Activated CD8-positive, alpha-beta T cell treated with anti-CD3 and anti-CD28 coated beads for 36 hours (primary cell): ENCODE measurements around the gene IRF2BP2. TPM values are rescaled to one million over a fixed set of nuclear protein-coding genes. Genes with fewer than 3 reads are reported as not detected.

Source experiments
- ATAC-seq: fragments of 200-7000 bp; cut with Tn5 transposase; one replicate; pipeline ENCODE4 v1.10.0; 2021; ENCODE audit warnings: mild to moderate bottlenecking, moderate library complexity
- CTCF ChIA-PET: fragments of 350-600 bp; sonication (Branson Sonifier 250); formaldehyde crosslinking; loops from one replicate; lab custom pipeline; 2021; ENCODE audit warnings: antibody characterized with exemption; lab: Charles Lee
- POLR2A ChIA-PET: fragments of 350-600 bp; sonication (Branson Sonifier 250); formaldehyde crosslinking; loops from one replicate; lab custom pipeline; 2021; ENCODE audit warnings: antibody characterized with exemption; lab: Charles Lee
- DNase-seq: peaks from one replicate; pipeline ENCODE4 v3.0.0-alpha.2; 2020
- H3K27ac Mint-ChIP-seq: one replicate; pipeline ENCODE4 v1.8.0; 2021; ENCODE audit warnings: mild to moderate bottlenecking, mixed read lengths
- H3K27me3 Mint-ChIP-seq: one replicate; pipeline ENCODE4 v1.8.0; 2021; ENCODE audit warnings: mixed read lengths
- H3K36me3 Mint-ChIP-seq: one replicate; pipeline ENCODE4 v1.8.0; 2021; ENCODE audit warnings: low read depth, mixed read lengths
- H3K4me1 Mint-ChIP-seq: one replicate; pipeline ENCODE4 v1.8.0; 2021; ENCODE audit warnings: low read depth, mixed read lengths
- H3K4me3 Mint-ChIP-seq: one replicate; pipeline ENCODE4 v1.8.0; 2021; ENCODE audit warnings: mild to moderate bottlenecking, moderate library complexity, mixed read lengths
- H3K9me3 Mint-ChIP-seq: one replicate; pipeline ENCODE4 v1.8.0; 2021; ENCODE audit warnings: mixed read lengths
- CTCF ChIP-seq: fragments of 200-600 bp; IDR thresholded peaks from one replicate; pipeline ENCODE4 v1.8.0; 2022; ENCODE audit warnings: antibody characterized with exemption, mild to moderate bottlenecking
- intact Hi-C: fragments of 100-400 bp; cut with micrococcal nuclease; formaldehyde crosslinking; loops from one replicate; pipeline ENCODE4 v1.10.0; 2022
- total RNA-seq, 2 experiments: library from RNA; stranded (reverse); gene quantifications; one replicate each; pipeline ENCODE4 v1.2.3, GENCODE V29; 2021

Gene IRF2BP2
- total RNA-seq, 2 experiments from 2014 or later, result 148 to 155 TPM

- Mint-ChIP-seq H3K27ac (no peak overlapping the region), H3K4me3 (no peak overlapping the region), H3K4me1 (peaks cover 2% of the 10 kb centered on the region), H3K36me3 (no peaks in the 10 kb centered on the region), H3K9me3 (no peaks in the 10 kb centered on the region), H3K27me3 (no peaks in the 10 kb centered on the region)
- ChIA-PET CTCF (no interaction called here), POLR2A (no interaction called here)
- TF ChIP-seq CTCF, result peak; percentile 42
- intact Hi-C loops, result no loop called here
- ATAC-seq (peak; percentile 72), DNase-seq (no peak)
Observed at GRCh38 chr1:234579967-234580366, 30.0 kb downstream of the IRF2BP2 start.

GRCh38 chr1:234578735-234579134 is 31.2 kb downstream of the IRF2BP2 start:
- no peak for DNase-seq
- ChIA-PET CTCF (interaction anchor here (1.4 kb wide), 1 partner anchor 37 kb away, joined by 3 read pairs; no protein-coding TSS in a partner anchor), POLR2A (no interaction called here)
- Mint-ChIP-seq H3K27me3 (no peaks in the 10 kb centered on the region), H3K4me3 (no peak overlapping the region), H3K27ac (no peak overlapping the region), H3K36me3 (no peaks in the 10 kb centered on the region), H3K4me1 (peaks cover 2% of the 10 kb centered on the region), H3K9me3 (no peaks in the 10 kb centered on the region)
- ATAC-seq, result no peak
- intact Hi-C loops, result no loop called here
- TF ChIP-seq CTCF, result no peak

GRCh38 chr1:234578087-234578486 is 31.9 kb downstream of the IRF2BP2 start:
- DNase-seq (no peak), ATAC-seq (no peak)
- POLR2A ChIA-PET, result no interaction called here
- Mint-ChIP-seq H3K4me1 (peaks cover 2% of the 10 kb centered on the region), H3K9me3 (no peaks in the 10 kb centered on the region), H3K27me3 (no peaks in the 10 kb centered on the region), H3K27ac (no peak overlapping the region), H3K4me3 (no peak overlapping the region), H3K36me3 (no peaks in the 10 kb centered on the region)
- intact Hi-C loops, result no loop called here
- CTCF ChIA-PET, result interaction anchor here (1.4 kb wide), 1 partner anchor 37 kb away, joined by 3 read pairs; no protein-coding TSS in a partner anchor
- TF ChIP-seq CTCF, result no peak

- Mint-ChIP-seq H3K27ac (no peak overlapping the region), H3K4me3 (no peak overlapping the region), H3K4me1 (no peaks in the 10 kb centered on the region), H3K9me3 (no peaks in the 10 kb centered on the region), H3K36me3 (no peaks in the 10 kb centered on the region), H3K27me3 (no peaks in the 10 kb centered on the region)
- ATAC-seq (no peak), DNase-seq (no peak)
- TF ChIP-seq CTCF, result no peak
- intact Hi-C loops, result no loop called here
- CTCF ChIA-PET, result no interaction called here
- POLR2A ChIA-PET, result no interaction called here
Observed at GRCh38 chr1:234573711-234574299, 36.2 kb downstream of the IRF2BP2 start.

- DNase-seq (no peak), ATAC-seq (no peak)
- no peak overlapping the region for H3K4me3 Mint-ChIP-seq
- intact Hi-C loops, result no loop called here
- H3K4me1 Mint-ChIP-seq, result no peaks in the 10 kb centered on the region
- H3K27me3 Mint-ChIP-seq, result no peaks in the 10 kb centered on the region
- no peaks in the 10 kb centered on the region for H3K36me3 Mint-ChIP-seq
- H3K27ac Mint-ChIP-seq, result no peak overlapping the region
- POLR2A ChIA-PET, result no interaction called here
- H3K9me3 Mint-ChIP-seq, result no peaks in the 10 kb centered on the region
- no peak for TF ChIP-seq CTCF
- CTCF ChIA-PET, result no interaction called here
Observed at GRCh38 chr1:234572966-234573365, 37.0 kb downstream of the IRF2BP2 start.
